Measurements from ENCODE around the gene RTL10.
A peak's percentile ranks its signal among the peaks of the same experiment; 100 is the strongest.
"Not testable (repeated sequence)": the region's sequence is repeated elsewhere in the genome, so short reads cannot be mapped to it uniquely, and the experiment has no call there.

The RTL10 gene

DNA sequence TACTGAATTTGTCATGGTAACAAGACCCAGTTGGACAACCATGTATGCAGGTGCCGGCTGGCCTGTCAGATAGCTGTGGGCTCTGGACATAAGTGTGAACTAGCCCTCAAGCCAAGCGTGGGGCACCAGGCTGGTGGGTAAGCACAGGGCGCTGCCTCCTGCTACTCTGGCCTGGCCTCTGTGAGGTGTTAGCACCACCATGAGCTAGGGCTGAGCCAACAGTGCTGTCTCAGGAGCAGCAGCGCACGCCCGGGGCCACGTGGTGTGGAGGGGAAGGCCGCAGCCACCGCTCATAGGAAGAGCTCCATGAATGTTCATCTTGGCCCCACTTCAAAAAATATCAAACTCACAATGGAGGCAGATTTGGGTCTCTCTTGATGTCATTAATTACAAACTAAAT lies 35.3 kb upstream of the RTL10 start:
- DNase-seq (ENCODE audit: low spot score) = no peak

DNA sequence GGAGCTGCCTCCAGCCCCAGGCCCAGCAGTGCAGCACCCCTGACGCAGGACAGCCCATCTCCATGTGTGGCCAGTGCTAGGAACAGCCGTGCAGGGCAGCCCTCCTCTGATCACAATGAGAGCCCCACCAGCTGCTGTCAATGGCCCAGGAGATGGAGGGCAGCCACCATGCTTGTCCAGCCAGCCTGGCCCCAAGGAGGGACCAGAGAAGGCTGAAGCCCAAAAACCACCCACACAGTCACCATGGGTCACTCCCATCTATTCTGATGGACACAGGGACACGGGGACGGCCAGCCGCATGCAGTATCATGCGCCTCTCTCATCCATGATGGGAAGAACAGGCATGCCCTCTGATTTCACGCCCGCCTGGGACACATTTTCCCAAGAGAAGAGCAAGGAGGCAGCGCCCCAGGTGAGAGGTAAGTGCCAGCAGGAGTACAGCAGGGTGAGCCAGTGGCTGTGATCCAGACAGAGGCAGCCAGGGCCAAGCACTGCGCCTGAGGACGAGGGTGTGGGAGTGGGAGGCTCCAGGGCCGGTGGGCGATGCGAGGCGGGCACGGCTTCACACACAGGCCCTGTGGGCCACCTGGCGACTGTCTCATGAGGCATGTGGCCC lies 33.6 kb upstream of the RTL10 start:
- no peak for DNase-seq (ENCODE audit: low spot score)

DNA sequence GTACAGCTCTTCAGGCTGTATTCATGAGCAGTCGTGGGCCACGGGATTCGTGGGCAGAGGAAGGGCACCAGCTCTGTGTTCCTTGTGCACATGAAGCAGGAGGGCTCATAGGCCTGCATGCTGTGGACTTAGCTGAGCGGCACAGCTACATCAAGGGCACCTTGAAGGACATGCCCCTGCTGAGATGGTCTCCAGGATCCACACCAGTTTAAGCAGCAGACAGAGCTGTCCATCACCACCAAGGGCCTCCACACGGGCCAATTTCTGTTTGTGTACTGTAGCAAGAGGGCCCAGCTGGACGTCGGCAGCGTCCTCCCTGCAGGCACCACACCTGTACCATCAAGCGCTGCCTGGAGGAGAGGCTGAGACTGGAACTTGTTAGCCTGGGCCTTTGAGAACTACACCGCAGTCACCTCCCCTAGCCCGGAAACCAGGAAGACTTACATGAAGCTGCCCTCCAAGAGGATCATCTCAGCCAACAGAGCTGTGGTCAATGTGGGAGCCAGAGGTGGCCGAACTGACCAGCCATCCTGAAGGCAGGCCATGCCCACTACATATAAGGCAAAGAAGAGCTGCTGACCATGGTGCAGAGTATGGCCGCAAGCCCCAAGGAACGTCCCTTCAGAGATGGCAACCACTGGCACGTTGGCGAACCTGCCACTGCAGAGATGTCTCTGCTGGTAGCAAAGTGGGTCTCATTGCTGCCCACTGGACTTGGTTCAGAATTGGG lies 32.7 kb upstream of the RTL10 start:
- DNase-seq (ENCODE audit: low spot score) = no peak

DNA sequence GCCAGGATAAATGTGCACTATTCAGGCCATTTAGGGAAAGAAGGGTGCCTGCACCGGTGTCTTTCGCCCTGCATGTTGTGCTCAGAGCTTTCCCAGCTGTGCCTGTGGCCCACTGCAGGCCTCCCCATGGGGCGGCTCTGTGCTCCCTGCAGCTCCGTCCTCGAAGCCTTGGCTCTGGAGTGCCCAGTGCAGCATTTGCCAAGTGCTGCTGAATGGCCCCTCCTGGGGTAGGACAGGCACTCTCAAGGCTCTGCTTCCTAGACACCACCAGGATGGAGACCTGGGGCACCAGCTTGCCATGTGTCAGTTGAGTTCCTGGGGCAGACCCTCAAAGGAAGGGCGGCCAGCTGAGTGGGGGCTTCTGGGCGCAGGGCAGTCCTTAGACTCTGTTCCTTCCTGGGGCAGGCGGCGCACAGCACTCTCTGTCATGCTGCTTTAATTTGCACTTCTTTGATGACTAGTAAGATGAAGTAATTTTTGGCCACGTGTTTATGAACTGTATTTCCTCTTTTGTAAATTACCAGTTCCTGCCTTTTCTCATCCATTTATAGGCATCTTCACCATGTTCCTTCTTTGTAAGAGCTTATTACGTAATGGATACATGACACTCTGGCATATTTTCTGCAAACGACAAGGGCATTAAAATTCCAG lies 32.1 kb upstream of the RTL10 start:
- DNase-seq (ENCODE audit: low spot score) = no peak

DNA sequence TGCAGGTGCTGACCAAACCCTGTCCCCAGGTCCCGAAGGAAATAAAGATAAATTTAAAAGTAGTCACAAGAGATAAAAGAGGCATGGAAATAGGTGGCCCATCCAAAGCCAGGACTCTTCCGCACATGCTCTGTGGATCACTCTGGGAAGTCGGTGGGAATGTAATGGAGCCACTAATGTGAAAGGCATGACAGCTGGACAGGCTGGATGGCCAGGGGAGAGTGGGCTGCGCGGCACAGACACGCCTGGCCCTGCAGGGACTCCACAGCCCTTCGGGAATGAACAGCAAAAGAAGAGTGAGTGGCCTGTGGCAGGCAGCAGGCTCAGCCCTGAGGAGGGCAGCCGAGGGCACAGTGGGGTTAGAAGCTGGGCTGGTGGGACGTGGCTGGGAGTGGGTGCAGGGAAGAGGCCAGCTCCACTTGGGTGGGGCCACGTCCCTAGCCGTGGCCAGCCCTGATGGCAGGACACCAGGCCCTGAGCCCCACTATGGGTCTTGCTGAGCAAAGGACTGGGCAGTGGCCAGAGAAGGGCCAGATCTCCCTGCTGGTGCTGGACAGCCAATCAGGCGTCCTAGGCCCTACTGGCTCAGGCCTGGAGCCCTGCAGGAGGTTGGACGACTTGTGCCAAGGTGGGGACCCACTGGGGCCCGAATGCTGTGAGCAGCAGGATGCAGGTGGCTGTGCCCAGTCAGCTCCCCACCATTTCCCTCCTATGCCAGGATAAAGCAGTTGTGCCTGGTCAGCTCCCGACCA lies 31.3 kb upstream of the RTL10 start:
- no peak for DNase-seq (ENCODE audit: low spot score)

DNA sequence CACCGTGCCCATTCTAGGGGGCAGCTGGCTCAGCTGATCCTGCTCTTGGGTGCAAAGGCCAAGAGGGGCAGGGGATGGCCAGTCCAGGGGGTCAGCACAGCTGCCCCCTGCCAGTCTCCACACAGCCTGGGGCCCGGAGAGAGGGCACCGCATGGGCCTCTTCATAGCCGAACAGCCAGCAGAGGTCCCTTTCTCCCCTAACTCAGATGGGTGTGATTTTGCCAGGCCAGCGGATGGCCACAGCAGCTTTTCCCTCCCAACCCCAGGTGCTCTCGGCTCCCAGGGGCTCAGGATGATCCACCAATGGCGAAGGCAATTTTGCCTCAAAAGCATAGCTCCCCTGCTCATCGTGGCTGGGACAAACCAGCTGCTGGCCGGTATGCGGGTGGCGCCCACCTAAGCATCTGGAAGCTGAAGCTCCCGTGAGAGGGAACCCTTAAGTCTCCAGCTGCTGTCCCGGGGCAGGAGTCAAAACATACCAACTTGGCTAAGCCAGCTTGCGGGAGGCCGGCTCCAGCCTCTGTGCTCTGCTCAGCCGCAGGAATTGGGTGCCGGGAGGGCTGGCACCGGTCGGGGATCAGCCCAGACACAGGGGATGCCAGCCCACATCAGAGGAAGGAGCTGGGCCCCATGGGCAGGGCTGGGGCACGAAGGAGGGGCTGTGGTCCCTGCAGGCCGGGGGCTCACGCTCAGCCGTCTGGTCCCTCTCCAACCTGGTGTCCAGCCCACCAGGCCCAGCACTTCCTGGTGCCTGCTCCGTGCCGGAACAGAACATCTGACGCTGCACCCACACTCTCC lies 30.5 kb upstream of the RTL10 start:
- DNase-seq (ENCODE audit: low spot score) = no peak

DNA sequence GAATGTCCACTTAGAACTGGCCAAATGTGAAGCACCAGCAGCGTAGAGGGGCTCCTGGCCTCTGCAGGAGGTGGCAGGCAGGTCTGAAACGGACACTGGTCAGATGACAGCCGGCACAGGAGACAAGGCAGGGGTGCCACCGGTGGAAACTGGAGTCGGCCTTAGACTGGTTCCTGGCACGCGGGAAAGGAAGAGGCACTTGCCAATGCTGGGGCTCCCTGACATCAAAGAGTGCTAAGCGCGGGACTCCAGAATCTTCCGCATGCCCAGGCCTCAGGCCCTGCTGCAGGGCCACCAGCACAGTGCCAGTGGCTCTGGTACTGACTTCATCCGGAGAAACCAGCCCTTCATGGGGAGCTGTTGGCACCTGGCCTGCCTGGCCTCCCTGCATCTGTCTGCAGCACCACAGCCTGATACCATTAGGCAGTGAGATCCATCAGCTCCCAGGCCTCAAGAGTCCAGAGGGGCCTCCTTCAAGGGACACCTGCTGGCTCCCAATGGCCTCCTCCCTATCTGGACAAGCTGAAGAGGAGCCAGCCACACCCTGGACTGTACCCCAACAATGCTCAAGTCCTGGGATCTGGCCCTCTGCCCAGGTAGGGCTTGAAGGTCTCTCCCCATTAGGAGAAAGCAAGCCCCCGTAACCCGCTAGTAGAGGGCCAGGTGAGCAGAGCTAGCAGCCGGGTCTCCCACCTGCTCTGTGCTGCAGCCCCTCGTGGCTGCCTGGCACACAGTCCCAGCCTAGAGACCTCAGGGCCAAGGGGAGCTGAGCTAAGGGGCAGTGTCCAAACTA lies 29.7 kb upstream of the RTL10 start:
- DNase-seq (ENCODE audit: low spot score) = no peak

DNA sequence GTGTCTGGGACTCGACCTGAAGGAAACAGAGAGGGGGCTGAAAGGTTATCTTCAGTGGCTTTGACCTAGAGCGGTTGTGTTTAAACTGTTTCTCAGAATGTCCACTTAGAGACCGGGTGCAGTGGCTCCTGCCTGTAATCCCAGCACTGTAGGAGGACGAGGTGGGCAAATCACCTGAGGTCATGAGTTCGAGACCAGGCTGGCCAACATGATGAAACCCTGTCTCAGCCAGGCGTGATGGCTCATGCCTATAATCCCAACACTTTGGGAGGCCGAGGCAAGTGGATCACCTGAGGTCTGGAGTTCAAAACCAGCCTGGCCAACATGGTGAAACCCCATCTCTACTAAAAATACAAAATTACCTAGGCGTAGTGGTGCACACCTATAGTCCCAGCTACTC lies 28.8 kb upstream of the RTL10 start:
- not testable (repeated sequence) for DNase-seq (ENCODE audit: low spot score)

DNA sequence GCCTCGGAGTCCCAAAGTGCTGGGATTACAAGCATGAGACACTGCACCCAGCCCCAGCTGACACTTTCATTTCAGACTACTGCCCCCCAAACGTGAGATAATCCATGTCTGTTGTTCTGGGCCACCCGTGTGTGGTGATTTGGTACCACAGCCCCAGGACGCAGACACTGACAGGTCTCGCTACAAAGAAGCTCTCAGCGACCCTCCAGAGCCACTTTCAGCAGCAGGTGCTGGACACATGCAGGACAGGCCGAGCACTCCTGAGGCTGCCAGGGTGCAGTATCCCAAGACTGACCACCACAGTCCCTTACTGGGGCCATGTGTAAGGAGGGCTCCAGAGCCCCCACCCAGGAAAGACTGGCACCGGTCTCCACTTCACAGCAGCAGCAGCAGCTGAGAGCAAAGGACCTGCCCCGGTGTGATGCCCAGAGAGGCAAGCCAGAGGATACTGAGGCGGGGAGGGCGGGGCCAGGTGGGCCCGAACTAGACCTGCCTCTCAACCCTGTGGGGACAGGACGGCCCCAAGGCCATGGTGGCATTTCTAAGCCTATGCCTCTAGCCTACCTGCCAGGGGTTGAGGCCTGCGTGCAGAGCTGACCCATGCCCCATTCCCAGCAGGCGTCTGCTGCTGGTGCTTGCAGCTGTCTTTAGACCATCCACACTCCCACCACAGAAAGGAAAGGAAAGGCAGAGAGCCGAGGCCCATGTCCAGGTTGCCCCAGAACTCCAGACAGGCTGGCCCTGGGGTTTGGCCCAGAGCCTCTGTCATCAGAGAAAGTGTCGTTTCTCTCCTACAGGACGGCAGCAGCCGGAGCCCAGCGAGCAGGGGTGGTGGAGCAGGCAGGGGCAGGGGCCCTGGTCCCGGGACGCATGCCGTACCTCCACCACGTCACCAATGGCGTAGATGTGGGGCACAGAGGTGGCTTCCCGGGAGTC lies 28.0 kb upstream of the RTL10 start:
- DNase-seq (ENCODE audit: low spot score) = no peak

DNA sequence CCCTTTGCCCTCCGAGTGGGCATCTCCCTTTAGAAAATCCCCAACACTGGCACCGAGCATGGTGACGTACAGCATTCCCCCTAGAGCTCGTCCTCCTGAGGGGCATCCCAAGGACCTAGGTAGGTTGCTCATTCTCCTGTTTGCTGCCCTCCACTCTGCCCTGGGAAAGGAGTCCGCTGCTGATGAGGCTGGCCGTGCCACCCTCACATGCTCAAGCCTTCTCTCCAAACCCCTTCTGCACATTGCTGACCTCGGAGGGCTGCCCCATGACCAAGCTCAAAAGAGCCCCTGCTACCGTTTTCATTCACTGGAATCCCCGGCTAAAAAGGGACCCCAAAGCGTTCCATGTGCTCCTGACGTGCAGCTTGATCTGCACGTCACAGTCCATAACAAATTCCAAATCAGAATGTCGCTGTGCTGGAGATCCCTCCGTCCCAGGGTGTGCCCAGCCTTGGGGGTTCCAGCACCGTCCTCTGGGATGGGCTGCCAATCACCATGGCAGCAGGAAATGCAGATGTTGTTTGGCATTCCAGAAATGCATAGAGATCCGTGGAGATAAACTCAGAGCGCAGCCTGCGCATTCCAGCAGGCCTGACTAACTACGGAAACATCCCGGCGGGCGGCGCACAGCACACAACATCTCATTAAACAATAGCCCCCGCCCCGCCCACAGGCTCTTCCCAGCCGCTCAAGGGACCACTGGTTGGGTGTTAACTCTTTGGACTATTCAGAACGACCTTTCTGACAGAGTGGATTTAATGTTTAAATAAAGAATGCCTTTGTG lies 26.3 kb upstream of the RTL10 start:
- DNase-seq (ENCODE audit: low spot score) = peak; percentile 38

DNA sequence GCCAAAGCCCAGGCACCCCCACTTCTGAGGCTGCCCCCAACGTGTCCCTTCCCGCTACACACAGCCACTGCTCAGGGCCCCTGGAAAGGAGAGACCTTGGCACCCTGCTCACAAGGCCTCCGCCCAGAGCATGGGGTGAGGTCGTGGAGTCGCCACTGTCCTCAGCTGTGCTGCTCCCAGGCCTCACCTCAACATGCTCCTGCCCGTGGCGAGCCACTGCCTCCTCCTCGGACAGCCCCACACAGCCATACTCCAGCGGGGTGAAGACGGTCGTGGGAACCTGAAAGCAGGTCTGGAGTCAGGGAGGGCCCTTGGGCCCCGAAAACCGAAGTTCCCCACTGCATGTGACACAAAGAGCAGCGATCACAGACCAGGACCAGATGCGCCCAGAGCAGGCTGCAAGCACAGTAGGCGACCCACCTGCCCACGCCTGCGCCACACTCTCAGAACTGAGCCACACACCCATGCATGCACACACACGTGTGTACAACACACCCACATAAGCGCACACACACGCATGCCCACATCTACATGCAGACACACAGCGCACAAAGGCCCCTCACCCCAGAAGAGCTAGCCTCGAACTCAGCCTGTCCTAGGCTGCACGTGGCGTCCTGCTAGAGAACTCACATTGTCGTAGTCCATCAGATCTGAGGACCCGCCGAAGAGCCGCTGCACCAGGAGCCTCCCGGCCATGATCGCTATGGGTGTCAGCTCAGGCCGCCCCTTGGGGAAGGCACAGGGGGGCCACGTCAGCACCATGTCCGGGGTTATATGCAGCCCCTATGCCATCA lies 25.5 kb upstream of the RTL10 start:
- peak; percentile 33 for DNase-seq (ENCODE audit: low spot score)

DNA sequence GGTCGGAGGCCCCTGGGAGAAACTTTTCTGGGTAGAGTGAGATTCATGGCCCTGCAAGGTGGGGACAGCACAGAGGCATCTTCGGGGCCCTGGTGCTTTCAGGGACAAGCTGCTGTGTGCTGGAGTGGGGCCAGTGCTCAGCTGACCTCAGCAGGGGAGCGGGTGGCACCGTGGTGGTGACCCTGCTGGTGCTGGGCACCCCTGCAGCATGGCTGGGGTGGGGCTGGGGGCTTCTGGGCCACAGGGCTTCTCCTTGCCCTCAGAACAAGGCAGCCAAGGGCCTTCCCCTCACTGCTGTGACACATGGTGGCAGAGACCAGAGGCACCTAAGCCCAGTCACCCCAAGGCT lies 24.9 kb upstream of the RTL10 start:
- DNase-seq (ENCODE audit: low spot score) = peak; percentile 31

DNA sequence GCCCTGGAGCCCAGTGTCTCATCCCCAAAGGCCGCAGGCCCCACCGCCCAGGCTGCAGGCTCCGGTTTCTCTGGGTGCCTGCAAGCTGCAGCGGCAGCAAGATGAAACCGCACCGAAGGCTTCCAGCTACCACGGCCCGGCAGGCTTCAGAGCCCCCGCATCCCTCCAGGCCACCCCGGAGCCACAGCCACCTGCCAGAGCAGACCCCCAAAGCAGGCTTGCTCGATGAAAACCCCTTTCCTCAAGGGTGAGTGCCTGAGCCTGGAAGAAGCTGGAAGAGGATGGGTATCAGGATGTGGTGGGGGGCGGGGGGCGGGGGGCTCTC lies 24.5 kb upstream of the RTL10 start:
- DNase-seq (ENCODE audit: low spot score) = peak; percentile 39

DNA sequence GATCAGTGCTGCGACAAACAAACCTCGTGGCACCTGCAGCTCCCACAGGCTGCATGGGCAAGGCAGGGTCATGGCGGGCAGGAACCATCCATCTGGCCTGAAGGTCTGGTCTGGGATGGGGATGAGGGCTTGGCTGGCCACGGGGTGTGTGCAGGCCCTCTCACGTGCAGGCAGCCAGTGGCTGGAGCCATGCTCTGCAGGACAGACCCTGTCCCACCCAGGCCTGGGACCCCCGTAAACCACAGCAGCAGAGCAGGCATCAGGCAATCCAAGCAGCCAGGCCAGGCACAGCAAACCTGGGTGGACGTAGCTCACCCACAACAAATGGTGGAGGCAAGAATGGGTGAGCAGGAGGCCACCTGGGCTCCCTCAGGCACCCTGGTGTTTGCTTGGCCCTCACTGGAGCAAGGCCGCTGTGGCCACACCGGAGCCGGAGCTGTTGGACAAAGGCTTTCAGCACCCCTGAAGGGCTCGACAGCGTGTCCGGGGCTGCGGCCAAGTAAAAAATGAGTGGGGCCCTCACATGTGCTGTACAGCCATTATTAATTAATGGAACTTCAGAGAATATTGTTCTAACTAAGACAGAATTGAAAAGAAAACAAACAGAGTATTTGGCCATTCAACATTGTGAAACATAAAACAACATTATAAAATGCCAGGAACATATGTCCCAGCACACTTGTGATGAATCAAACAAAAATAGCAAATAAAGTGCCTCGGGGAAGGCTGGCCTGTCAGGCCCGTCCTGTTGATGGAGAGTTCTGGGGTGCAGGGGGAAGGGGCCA lies 24.0 kb upstream of the RTL10 start:
- no peak for DNase-seq (ENCODE audit: low spot score)

DNA sequence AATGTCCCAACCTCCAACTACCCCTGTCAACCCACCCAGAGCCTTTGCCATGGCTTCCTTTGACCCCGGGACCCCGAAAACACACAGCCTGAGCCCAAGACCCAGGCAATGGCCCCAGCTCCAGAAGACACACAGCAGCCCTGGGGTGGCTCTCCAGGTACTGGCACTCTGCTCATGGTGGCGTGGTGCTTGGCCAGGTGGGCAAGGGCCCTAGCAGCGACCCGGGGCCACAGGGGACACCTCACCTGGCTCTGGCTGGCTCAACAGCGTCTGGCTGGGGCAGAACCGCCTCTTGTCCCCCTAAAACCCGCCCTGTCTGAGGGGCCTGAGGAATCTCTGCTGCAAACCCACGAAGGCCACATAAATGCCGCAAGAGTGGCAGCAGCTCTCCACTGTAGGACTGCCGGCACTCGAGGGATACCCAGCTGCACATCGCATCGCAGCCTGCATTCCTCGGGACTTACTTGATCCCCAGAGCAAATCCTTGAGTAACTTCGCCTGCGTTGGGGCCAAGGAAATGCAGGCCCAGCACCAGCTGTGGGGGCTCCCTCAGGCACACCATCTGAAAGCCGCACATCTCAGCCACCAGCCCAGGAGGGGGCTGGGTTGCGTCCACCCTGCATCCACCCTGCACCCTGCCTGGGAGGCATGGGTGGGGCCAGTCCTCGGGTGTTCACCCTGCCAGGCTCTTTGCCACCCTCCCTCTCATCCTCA lies 23.1 kb upstream of the RTL10 start:
- peak; percentile 27 for DNase-seq (ENCODE audit: low spot score)

DNA sequence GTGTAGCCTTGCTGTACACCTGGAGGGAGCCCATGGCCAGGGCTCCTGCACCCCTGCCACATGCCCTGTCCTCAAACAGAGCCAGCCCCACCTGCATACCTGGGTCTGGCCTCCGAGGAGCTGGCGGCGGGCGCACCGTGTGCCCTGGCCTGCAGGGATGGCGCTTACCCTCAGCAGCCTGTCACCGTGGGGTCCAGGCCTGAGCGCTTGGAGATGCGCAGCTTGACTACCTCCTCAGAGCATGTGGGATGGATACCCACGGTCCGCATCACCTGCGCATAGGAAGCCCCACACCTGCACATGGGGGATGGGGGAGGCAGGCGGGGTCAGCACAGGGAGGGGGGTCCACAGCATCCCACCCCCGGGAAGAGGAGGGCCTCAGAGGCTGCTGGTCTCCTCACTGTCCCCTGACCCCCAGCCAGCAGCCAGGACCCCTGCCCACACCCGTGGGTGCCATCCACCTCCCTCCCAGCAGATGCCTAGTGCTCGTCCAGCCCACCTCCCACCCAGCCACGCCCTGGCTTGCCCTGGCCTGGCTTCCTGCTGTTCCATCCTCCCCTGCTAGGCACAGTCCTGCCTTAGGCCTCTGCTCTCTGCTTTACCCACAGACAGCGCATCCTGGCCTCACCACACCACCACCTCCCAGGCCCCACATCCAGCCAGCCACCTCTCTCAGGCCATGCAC lies 22.4 kb upstream of the RTL10 start:
- no peak for DNase-seq (ENCODE audit: low spot score)

Measured in D341Med (cell line).